Activated CD8-positive, alpha-beta T cell treated with anti-CD3 and anti-CD28 coated beads for 36 hours (primary cell): ENCODE results near the gene SOX8. TPM values are rescaled to one million over a fixed set of nuclear protein-coding genes. Genes with fewer than 3 reads are reported as not detected.

Experiments
- ATAC-seq: fragments of 200-7000 bp; cut with Tn5 transposase; one replicate; pipeline ENCODE4 v1.10.0; 2021; ENCODE audit warnings: mild to moderate bottlenecking, moderate library complexity
- CTCF ChIA-PET: fragments of 350-600 bp; sonication (Branson Sonifier 250); formaldehyde crosslinking; loops from one replicate; lab custom pipeline; 2021; ENCODE audit warnings: antibody characterized with exemption; lab: Charles Lee
- POLR2A ChIA-PET: fragments of 350-600 bp; sonication (Branson Sonifier 250); formaldehyde crosslinking; loops from one replicate; lab custom pipeline; 2021; ENCODE audit warnings: antibody characterized with exemption; lab: Charles Lee
- DNase-seq: peaks from one replicate; pipeline ENCODE4 v3.0.0-alpha.2; 2020
- H3K27ac Mint-ChIP-seq: one replicate; pipeline ENCODE4 v1.8.0; 2021; ENCODE audit warnings: mild to moderate bottlenecking, mixed read lengths
- H3K27me3 Mint-ChIP-seq: one replicate; pipeline ENCODE4 v1.8.0; 2021; ENCODE audit warnings: mixed read lengths
- H3K36me3 Mint-ChIP-seq: one replicate; pipeline ENCODE4 v1.8.0; 2021; ENCODE audit warnings: low read depth, mixed read lengths
- H3K4me1 Mint-ChIP-seq: one replicate; pipeline ENCODE4 v1.8.0; 2021; ENCODE audit warnings: low read depth, mixed read lengths
- H3K4me3 Mint-ChIP-seq: one replicate; pipeline ENCODE4 v1.8.0; 2021; ENCODE audit warnings: mild to moderate bottlenecking, moderate library complexity, mixed read lengths
- H3K9me3 Mint-ChIP-seq: one replicate; pipeline ENCODE4 v1.8.0; 2021; ENCODE audit warnings: mixed read lengths
- intact Hi-C: fragments of 100-400 bp; cut with micrococcal nuclease; formaldehyde crosslinking; loops from one replicate; pipeline ENCODE4 v1.10.0; 2022
- total RNA-seq, 2 experiments: library from RNA; stranded (reverse); gene quantifications; one replicate each; pipeline ENCODE4 v1.2.3, GENCODE V29; 2021
- TF ChIP-seq, protein P1 (sequence below): fragments of 200-600 bp; IDR thresholded peaks from one replicate; pipeline ENCODE4 v1.8.0; 2022; ENCODE audit warnings: antibody characterized with exemption, mild to moderate bottlenecking

Gene SOX8
- total RNA-seq, 2 experiments from 2014 or later: 1.6 to 2.1 TPM

DNA sequence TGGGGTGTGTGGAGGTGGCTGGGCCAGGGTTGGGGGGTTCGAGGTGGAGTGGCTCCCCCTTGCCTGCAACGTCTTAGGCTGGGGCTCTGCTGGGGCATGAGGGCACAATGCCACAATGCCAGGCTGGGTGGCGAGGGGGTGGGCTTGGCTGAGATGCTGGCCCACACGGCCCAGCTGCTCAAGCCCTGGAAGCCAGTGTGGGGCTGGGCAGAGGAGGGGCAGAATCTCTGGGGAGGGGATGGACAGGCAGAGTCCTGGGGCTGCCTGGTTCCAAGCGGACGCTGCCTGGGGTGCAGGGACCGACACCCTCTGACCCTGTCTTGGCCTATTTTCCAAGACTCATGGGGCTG, 53.5 kb downstream of the SOX8 start:
- Mint-ChIP-seq H3K27me3 (peaks cover 2% of the 10 kb centered on the region), H3K4me3 (no peak overlapping the region), H3K36me3 (no peaks in the 10 kb centered on the region), H3K27ac (no peak overlapping the region), H3K9me3 (no peaks in the 10 kb centered on the region), H3K4me1 (no peaks in the 10 kb centered on the region)
- intact Hi-C loops: no loop called here
- ATAC-seq (no peak), DNase-seq (no peak)
- TF ChIP-seq, protein P1, sequence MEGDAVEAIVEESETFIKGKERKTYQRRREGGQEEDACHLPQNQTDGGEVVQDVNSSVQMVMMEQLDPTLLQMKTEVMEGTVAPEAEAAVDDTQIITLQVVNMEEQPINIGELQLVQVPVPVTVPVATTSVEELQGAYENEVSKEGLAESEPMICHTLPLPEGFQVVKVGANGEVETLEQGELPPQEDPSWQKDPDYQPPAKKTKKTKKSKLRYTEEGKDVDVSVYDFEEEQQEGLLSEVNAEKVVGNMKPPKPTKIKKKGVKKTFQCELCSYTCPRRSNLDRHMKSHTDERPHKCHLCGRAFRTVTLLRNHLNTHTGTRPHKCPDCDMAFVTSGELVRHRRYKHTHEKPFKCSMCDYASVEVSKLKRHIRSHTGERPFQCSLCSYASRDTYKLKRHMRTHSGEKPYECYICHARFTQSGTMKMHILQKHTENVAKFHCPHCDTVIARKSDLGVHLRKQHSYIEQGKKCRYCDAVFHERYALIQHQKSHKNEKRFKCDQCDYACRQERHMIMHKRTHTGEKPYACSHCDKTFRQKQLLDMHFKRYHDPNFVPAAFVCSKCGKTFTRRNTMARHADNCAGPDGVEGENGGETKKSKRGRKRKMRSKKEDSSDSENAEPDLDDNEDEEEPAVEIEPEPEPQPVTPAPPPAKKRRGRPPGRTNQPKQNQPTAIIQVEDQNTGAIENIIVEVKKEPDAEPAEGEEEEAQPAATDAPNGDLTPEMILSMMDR: no peak
- CTCF ChIA-PET: no interaction called here
- POLR2A ChIA-PET: interaction anchor here (0.8 kb wide), 1 partner anchor 189 kb away, joined by 3 read pairs; no protein-coding TSS in a partner anchor

DNA sequence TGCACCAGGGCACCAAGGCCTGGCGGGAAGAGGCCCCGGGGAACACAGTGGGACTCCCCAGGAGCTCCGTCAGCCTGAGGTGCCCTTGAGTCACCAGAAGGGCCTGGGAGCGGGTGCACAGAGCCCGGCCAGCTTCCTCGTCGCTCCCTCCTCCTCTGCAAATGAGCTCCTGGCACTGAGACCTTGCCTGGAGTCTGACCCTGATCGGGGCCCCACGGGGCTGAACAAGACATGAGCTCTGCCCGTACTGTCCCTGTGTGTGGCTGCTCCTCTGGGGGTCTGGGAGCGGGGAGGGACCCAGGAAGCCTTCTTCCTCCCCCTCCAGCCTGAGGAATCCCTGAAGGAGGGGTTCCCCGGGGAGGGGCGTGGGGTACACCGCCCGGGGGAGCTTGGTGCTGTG, 54.6 kb downstream of the SOX8 start:
- no peak for ATAC-seq
- H3K4me3 Mint-ChIP-seq: no peak overlapping the region
- no peak for DNase-seq
- peaks cover 2% of the 10 kb centered on the region for H3K27me3 Mint-ChIP-seq
- intact Hi-C loops: no loop called here
- no peaks in the 10 kb centered on the region for H3K36me3 Mint-ChIP-seq
- ChIA-PET CTCF (no interaction called here), POLR2A (no interaction called here)
- TF ChIP-seq, protein P1: no peak
- no peak overlapping the region for H3K27ac Mint-ChIP-seq
- no peaks in the 10 kb centered on the region for H3K4me1 Mint-ChIP-seq
- no peaks in the 10 kb centered on the region for H3K9me3 Mint-ChIP-seq

Other genes starting within 250 kb of the SOX8 start
- 10 to 100 TPM; 21.3 to 25.0 TPM for gene CIAO3, start 240.8 kb upstream of the SOX8 start, total RNA-seq
- not detected for gene MSLN, start 221.0 kb upstream of the SOX8 start, total RNA-seq
- 10 to 100 TPM; 17.1 to 18.1 TPM for gene RPUSD1, start 193.4 kb upstream of the SOX8 start, total RNA-seq
- gene CHTF18, start 193.2 kb upstream of the SOX8 start, total RNA-seq: 100 to 1,000 TPM in 1 of 2 experiments, 10 to 100 TPM in 1; 95.6 to 115 TPM
- gene GNG13, start 181.0 kb upstream of the SOX8 start, total RNA-seq: not detected
- gene LMF1, start 10.8 kb upstream of the SOX8 start, total RNA-seq: 1 to 10 TPM; 8.7 to 9.7 TPM
- gene SSTR5, start 91.0 kb downstream of the SOX8 start, total RNA-seq: not detected
- not detected for gene C1QTNF8, start 114.5 kb downstream of the SOX8 start, total RNA-seq
- under 1 TPM; 0.27 to 0.34 TPM for gene CACNA1H, start 171.3 kb downstream of the SOX8 start, total RNA-seq
- not detected for gene TPSG1, start 243.5 kb downstream of the SOX8 start, total RNA-seq
- gene TPSB2, start 248.4 kb downstream of the SOX8 start, total RNA-seq: not detected